ENCODE measurements around the gene SLC41A1. TPM values are rescaled to one million over a fixed set of nuclear protein-coding genes. Genes with fewer than 3 reads are reported as not detected.

The SLC41A1 gene
- total and polyA plus RNA-seq, 2 experiments from 2014 or later = 11.8 to 30.0 TPM

DNA sequence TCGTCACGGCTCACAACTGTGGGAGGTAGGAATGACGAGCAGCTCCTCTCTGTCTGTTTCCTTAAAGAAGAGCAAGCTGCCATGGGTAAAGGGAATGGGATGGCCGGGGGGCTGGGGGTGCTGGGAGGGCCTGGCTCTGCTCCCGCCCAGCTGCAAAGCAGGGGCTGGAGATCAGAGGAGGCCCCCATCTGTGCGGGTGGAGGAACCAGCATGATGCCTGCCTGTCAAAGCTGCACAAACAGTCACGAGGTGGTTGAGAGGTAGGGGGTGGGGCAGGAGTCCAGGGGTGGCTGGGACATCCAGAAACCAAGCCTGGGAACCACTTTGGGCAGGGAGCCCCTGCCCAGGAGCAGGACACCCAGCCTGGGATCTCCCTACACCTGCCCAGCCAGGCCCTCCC lies 12.6 kb downstream of the SLC41A1 start:
- Mint-ChIP-seq H3K27ac (no peak overlapping the region), H3K27me3 (ENCODE audit: insufficient read depth, low read depth, poor library complexity) (peaks cover 6% of the 10 kb centered on the region), H3K4me1 (peaks cover 10% of the 10 kb centered on the region; the same call in 2 of the 3 replicates), H3K36me3 (ENCODE audit: low read depth) (peaks cover 23% of the 10 kb centered on the region; the same call in 2 of the 3 replicates), H3K4me3 (no peak overlapping the region), H3K9me3 (no peaks in the 10 kb centered on the region)
- H3K4me3 ChIP-seq = no peak overlapping the region
- TF ChIP-seq ZNF331 (CRISPR knock-in tag; IDR thresholded peaks at IDR 0.05; ENCODE audit: low read depth) (no peak), ETS1 (IDR thresholded peaks at IDR 0.05) (no peak), POLR2AphosphoS5 (IDR thresholded peaks at IDR 0.05; ENCODE audit: low read depth) (no peak), REST (IDR thresholded peaks at IDR 0.05; ENCODE audit: unreplicated experiment) (no peak), EZH2phosphoT487 (IDR thresholded peaks at IDR 0.05; ENCODE audit: unreplicated experiment) (no peak), NANOG (IDR thresholded peaks at IDR 0.05; ENCODE audit: borderline replicate concordance) (no peak), ZNF114 (CRISPR knock-in tag; IDR thresholded peaks at IDR 0.05) (no peak), STAT1 (IDR thresholded peaks at IDR 0.05; ENCODE audit: unreplicated experiment) (no peak), EZH2 (IDR thresholded peaks at IDR 0.05; ENCODE audit: low read depth, unreplicated experiment) (no peak), CTCF (conservative IDR thresholded peaks at IDR 0.05; ENCODE audit: low read depth in 2 of 2) (no peak), CREB1 (CRISPR knock-in tag; IDR thresholded peaks at IDR 0.05; ENCODE audit: low read depth) (no peak), JUNB (IDR thresholded peaks at IDR 0.05; ENCODE audit: unreplicated experiment) (no peak)
- TF ChIP-seq, protein P1, sequence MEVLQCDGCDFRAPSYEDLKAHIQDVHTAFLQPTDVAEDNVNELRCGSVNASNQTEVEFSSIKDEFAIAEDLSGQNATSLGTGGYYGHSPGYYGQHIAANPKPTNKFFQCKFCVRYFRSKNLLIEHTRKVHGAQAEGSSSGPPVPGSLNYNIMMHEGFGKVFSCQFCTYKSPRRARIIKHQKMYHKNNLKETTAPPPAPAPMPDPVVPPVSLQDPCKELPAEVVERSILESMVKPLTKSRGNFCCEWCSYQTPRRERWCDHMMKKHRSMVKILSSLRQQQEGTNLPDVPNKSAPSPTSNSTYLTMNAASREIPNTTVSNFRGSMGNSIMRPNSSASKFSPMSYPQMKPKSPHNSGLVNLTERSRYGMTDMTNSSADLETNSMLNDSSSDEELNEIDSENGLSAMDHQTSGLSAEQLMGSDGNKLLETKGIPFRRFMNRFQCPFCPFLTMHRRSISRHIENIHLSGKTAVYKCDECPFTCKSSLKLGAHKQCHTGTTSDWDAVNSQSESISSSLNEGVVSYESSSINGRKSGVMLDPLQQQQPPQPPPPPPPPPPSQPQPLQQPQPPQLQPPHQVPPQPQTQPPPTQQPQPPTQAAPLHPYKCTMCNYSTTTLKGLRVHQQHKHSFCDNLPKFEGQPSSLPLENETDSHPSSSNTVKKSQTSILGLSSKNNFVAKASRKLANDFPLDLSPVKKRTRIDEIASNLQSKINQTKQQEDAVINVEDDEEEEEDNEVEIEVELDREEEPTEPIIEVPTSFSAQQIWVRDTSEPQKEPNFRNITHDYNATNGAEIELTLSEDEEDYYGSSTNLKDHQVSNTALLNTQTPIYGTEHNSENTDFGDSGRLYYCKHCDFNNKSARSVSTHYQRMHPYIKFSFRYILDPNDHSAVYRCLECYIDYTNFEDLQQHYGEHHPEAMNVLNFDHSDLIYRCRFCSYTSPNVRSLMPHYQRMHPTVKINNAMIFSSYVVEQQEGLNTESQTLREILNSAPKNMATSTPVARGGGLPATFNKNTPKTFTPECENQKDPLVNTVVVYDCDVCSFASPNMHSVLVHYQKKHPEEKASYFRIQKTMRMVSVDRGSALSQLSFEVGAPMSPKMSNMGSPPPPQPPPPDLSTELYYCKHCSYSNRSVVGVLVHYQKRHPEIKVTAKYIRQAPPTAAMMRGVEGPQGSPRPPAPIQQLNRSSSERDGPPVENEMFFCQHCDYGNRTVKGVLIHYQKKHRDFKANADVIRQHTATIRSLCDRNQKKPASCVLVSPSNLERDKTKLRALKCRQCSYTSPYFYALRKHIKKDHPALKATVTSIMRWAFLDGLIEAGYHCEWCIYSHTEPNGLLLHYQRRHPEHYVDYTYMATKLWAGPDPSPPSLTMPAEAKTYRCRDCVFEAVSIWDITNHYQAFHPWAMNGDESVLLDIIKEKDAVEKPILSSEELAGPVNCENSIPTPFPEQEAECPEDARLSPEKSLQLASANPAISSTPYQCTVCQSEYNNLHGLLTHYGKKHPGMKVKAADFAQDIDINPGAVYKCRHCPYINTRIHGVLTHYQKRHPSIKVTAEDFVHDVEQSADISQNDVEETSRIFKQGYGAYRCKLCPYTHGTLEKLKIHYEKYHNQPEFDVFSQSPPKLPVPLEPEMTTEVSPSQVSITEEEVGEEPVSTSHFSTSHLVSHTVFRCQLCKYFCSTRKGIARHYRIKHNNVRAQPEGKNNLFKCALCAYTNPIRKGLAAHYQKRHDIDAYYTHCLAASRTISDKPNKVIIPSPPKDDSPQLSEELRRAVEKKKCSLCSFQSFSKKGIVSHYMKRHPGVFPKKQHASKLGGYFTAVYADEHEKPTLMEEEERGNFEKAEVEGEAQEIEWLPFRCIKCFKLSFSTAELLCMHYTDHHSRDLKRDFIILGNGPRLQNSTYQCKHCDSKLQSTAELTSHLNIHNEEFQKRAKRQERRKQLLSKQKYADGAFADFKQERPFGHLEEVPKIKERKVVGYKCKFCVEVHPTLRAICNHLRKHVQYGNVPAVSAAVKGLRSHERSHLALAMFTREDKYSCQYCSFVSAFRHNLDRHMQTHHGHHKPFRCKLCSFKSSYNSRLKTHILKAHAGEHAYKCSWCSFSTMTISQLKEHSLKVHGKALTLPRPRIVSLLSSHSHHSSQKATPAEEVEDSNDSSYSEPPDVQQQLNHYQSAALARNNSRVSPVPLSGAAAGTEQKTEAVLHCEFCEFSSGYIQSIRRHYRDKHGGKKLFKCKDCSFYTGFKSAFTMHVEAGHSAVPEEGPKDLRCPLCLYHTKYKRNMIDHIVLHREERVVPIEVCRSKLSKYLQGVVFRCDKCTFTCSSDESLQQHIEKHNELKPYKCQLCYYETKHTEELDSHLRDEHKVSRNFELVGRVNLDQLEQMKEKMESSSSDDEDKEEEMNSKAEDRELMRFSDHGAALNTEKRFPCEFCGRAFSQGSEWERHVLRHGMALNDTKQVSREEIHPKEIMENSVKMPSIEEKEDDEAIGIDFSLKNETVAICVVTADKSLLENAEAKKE (CRISPR knock-in tag; IDR thresholded peaks at IDR 0.05) = no peak
- H3K79me2 ChIP-seq (replicated peaks; ENCODE audit: insufficient read depth) = peaks cover 22% of the 10 kb centered on the region
- no peak overlapping the region for H2AFZ ChIP-seq
- DNase-seq (ENCODE audit: low spot score) (no peak), ATAC-seq (no peak)
- no peaks in the 10 kb centered on the region; the same call in 1 of the 2 replicates for H4K20me1 ChIP-seq (replicated peaks; ENCODE audit: insufficient read depth)
- no peaks in the 10 kb centered on the region; the same call in 1 of the 2 replicates for H3K36me3 ChIP-seq (ENCODE audit: insufficient read depth)
- no peak overlapping the region for H3K27ac ChIP-seq (ENCODE audit: low read depth)
- no peak overlapping the region for H3K4me2 ChIP-seq
- no peaks in the 10 kb centered on the region for H3K9me2 ChIP-seq (ENCODE audit: insufficient read depth)
- no peaks in the 10 kb centered on the region for H3K27me3 ChIP-seq (ENCODE audit: insufficient read depth)
- no peaks in the 10 kb centered on the region for H3K4me1 ChIP-seq (ENCODE audit: insufficient read depth)
- H3F3A ChIP-seq (replicated peaks; ENCODE audit: low read depth) = no peaks in the 10 kb centered on the region
